CD4-positive, alpha-beta T cell (primary cell): ENCODE measurements around the gene LTB4R2. TPM values are rescaled to one million over a fixed set of nuclear protein-coding genes. Genes with fewer than 3 reads are reported as not detected.

Experiments
- ATAC-seq: fragments of 200-7000 bp; cut with Tn5 transposase; one replicate; pipeline ENCODE4 v1.10.0; 2022; ENCODE audit warnings: mild to moderate bottlenecking; ENCODE audit not compliant: poor library complexity
- CTCF ChIA-PET: fragments of 350-600 bp; sonication (Branson Sonifier 250); formaldehyde crosslinking; loops from one replicate; lab custom pipeline; 2021; ENCODE audit warnings: antibody characterized with exemption, inconsistent platforms; lab: Charles Lee
- POLR2A ChIA-PET: fragments of 350-600 bp; sonication (Branson Sonifier 250); formaldehyde crosslinking; loops from one replicate; lab custom pipeline; 2021; ENCODE audit warnings: antibody characterized with exemption, inconsistent platforms; lab: Charles Lee
- DNase-seq, 14 experiments: peaks; one replicate each; pipeline ENCODE4 v3.0.0-alpha.2; 2013 to 2020; ENCODE audit warnings: mixed read lengths in 2 of 14
- H3K27ac ChIP-seq, 2 donors: one replicate each; pipeline versions ENCODE4 v1.5.1 to v1.7.0; 2013; ENCODE audit warnings: low read length in 2 of 2, low read depth in 1 of 2, mild to moderate bottlenecking in 1 of 2
- H3K27me3 ChIP-seq, 2 experiments: 1 replicate in 1 of 2; 2 replicates in 1 of 2; pipeline versions ENCODE4 v1.6.1 to v1.7.0; 2013; ENCODE audit warnings: low read length in 2 of 2, control low read depth in 1 of 2, mild to moderate bottlenecking in 1 of 2, moderate library complexity in 1 of 2; ENCODE audit not compliant: insufficient read depth in 2 of 2, control insufficient read depth in 1 of 2
- H3K36me3 ChIP-seq: one replicate; pipeline ENCODE4 v1.6.1; 2013; ENCODE audit warnings: low read length, control low read depth; ENCODE audit not compliant: insufficient read depth
- H3K4me1 ChIP-seq: one replicate; pipeline ENCODE4 v1.6.1; 2013; ENCODE audit warnings: low read length, control low read depth; ENCODE audit not compliant: insufficient read depth
- H3K4me3 ChIP-seq: one replicate; pipeline ENCODE4 v1.5.1; 2013; ENCODE audit warnings: mild to moderate bottlenecking, low read length, moderate library complexity
- H3K9me3 ChIP-seq, 2 experiments: 1 replicate in 1 of 2; 2 replicates in 1 of 2; pipeline versions ENCODE4 v1.6.1 to v1.7.0; 2013; ENCODE audit warnings: low read length in 2 of 2, mild to moderate bottlenecking in 2 of 2, control low read depth in 1 of 2, moderate library complexity in 1 of 2; ENCODE audit not compliant: control insufficient read depth in 1 of 2, insufficient read depth in 1 of 2
- H3K27ac Mint-ChIP-seq: one replicate; pipeline ENCODE4 v1.8.0; 2020; ENCODE audit warnings: mixed read lengths
- H3K27me3 Mint-ChIP-seq: one replicate; pipeline ENCODE4 v1.8.0; 2021; ENCODE audit warnings: mixed read lengths
- H3K36me3 Mint-ChIP-seq: one replicate; pipeline ENCODE4 v1.8.0; 2021; ENCODE audit warnings: low read depth, mixed read lengths
- H3K4me1 Mint-ChIP-seq: one replicate; pipeline ENCODE4 v1.8.0; 2021; ENCODE audit warnings: low read depth, mixed read lengths
- H3K4me3 Mint-ChIP-seq: one replicate; pipeline ENCODE4 v1.8.0; 2020; ENCODE audit warnings: mild to moderate bottlenecking, mixed read lengths
- H3K9me3 Mint-ChIP-seq: one replicate; pipeline ENCODE4 v1.8.0; 2020; ENCODE audit warnings: mixed read lengths
- intact Hi-C, 2 experiments: fragments of 100-400 bp; cut with DNase I in 1 of 2; cut with micrococcal nuclease in 1 of 2; formaldehyde crosslinking; loops; one replicate each; pipeline versions ENCODE4 v1.15.1 to v1.9.0; 2023 to 2025; cut with DNase I, micrococcal nuclease
- total RNA-seq, 174 experiments: library from RNA in 2 of 174; stranded (reverse) in 2 of 174; gene quantifications; one replicate each; pipeline ENCODE4 v1.2.3 and lab custom pipeline; 2021 to 2026
- TF ChIP-seq, protein P1 (sequence below): fragments of 200-600 bp; IDR thresholded peaks from one replicate; pipeline ENCODE4 v1.8.0; 2022; ENCODE audit warnings: antibody characterized with exemption, mild to moderate bottlenecking

LTB4R2 gene
- total RNA-seq, 2 experiments from 2014 or later, result 16.4 to 18.2 TPM

DNA sequence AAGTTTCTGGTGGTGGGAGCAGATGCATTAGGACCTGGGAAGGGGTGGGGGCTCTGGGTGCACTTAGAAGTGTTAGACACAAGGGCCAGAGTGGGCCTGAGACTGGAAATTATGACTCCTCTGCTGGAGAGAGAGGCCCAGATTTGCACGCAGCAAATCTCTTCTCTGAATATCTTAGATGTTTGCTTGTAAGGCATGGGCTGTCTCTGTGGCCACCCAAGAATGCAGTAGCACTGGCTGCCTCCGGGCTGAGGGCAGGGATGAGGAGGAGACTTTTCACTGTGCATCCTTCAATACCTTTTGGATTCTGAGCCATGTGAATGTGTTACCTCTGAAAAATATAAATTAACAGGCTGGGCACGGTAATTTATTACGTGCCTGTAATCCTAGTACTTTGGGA lies 24.6 kb upstream of the LTB4R2 start:
- intact Hi-C loops, result no loop called here
- H3K4me1 Mint-ChIP-seq, result peaks cover 1% of the 10 kb centered on the region
- no peaks in the 10 kb centered on the region for H3K27me3 ChIP-seq
- no peak overlapping the region for H3K4me3 ChIP-seq
- peaks cover 6% of the 10 kb centered on the region for H3K4me1 ChIP-seq
- H3K9me3 ChIP-seq, result no peaks in the 10 kb centered on the region
- H3K27ac ChIP-seq, result no peak overlapping the region
- peaks cover 10% of the 10 kb centered on the region for H3K36me3 ChIP-seq
- H3K36me3 Mint-ChIP-seq, result peaks cover 12% of the 10 kb centered on the region
- POLR2A ChIA-PET, result no interaction called here
- H3K4me3 Mint-ChIP-seq, result no peak overlapping the region
- TF ChIP-seq, protein P1, sequence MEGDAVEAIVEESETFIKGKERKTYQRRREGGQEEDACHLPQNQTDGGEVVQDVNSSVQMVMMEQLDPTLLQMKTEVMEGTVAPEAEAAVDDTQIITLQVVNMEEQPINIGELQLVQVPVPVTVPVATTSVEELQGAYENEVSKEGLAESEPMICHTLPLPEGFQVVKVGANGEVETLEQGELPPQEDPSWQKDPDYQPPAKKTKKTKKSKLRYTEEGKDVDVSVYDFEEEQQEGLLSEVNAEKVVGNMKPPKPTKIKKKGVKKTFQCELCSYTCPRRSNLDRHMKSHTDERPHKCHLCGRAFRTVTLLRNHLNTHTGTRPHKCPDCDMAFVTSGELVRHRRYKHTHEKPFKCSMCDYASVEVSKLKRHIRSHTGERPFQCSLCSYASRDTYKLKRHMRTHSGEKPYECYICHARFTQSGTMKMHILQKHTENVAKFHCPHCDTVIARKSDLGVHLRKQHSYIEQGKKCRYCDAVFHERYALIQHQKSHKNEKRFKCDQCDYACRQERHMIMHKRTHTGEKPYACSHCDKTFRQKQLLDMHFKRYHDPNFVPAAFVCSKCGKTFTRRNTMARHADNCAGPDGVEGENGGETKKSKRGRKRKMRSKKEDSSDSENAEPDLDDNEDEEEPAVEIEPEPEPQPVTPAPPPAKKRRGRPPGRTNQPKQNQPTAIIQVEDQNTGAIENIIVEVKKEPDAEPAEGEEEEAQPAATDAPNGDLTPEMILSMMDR, result no peak
- CTCF ChIA-PET, result no interaction called here
- H3K27ac Mint-ChIP-seq, result no peak overlapping the region
- no peaks in the 10 kb centered on the region for H3K27me3 Mint-ChIP-seq
- DNase-seq (no peak), ATAC-seq (no peak)
- H3K9me3 Mint-ChIP-seq, result no peaks in the 10 kb centered on the region

DNA sequence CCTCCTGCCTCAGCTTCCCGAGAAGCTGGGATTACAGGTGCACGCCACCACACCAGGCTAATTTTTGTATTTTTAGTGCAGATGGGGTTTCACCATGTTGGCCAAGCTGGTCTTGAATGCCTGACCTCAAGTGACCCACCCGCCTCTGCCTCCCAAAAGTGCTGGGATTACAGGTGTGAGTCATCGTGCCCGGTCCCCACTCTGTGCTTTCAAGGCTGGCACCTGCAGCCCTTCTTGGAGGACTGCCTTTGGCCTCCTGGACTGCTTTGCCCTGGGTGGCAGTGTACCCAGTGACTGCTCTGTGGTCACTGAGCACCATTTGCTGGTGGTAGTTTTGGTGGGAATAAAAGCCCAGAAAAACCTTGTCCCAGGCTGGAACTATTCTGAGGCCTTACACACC lies 22.9 kb upstream of the LTB4R2 start:
- no peak for DNase-seq
- Histone ChIP-seq H3K27me3 (no peaks in the 10 kb centered on the region), H3K27ac (no peak overlapping the region), H3K36me3 (peaks cover 26% of the 10 kb centered on the region), H3K4me1 (peaks cover 5% of the 10 kb centered on the region), H3K9me3 (no peaks in the 10 kb centered on the region), H3K4me3 (no peak overlapping the region)
- POLR2A ChIA-PET, result no interaction called here
- Mint-ChIP-seq H3K4me3 (no peak overlapping the region), H3K27me3 (no peaks in the 10 kb centered on the region), H3K9me3 (no peaks in the 10 kb centered on the region), H3K4me1 (no peaks in the 10 kb centered on the region), H3K27ac (no peak overlapping the region), H3K36me3 (peaks cover 26% of the 10 kb centered on the region)
- ATAC-seq, result no peak
- CTCF ChIA-PET, result no interaction called here
- TF ChIP-seq, protein P1, result no peak
- intact Hi-C loops, result no loop called here

DNA sequence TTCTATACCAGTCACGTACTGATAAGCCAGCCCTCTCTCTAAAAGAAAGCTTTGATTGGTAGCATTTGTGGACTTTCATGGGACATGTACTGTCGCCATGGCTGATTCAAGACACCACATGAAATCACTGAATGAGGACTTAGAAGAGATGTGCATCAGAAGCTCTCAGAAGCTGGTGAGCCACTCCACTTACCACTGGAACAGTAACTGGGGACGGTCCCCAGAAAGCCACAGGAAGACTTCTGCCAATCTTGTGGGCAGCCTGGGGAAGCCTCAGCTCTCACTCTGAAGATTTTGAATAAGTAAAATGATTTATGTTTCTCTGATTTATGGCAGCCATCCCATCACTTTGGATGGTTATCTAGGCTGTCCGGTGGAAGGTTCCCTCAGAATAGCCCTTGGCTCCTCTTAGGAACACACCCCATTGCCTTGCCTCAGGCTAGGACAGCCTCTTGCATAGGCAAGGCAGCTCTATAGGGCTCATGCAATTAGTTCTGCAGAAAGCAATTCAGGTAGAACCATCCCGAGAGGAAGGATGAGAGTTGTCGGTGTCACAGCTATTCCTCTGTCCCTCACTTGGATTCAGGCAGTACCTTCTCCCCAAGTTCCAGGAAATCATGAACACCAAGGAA lies 20.2 kb upstream of the LTB4R2 start:
- Histone ChIP-seq H3K27ac (no peak overlapping the region), H3K4me1 (peaks cover 5% of the 10 kb centered on the region), H3K27me3 (no peaks in the 10 kb centered on the region), H3K36me3 (peaks cover 41% of the 10 kb centered on the region), H3K9me3 (no peaks in the 10 kb centered on the region), H3K4me3 (no peak overlapping the region)
- H3K27me3 Mint-ChIP-seq, result no peaks in the 10 kb centered on the region
- no peaks in the 10 kb centered on the region for H3K9me3 Mint-ChIP-seq
- ATAC-seq (peak; percentile 39), DNase-seq (peak in 1 of 14 experiments; percentile 41)
- intact Hi-C loops, result loop anchor here in 1 of 2 experiments (10.0 kb wide), 1 partner anchor 315 kb away; no protein-coding TSS in a partner anchor
- no peaks in the 10 kb centered on the region for H3K4me1 Mint-ChIP-seq
- no peak overlapping the region for H3K27ac Mint-ChIP-seq
- ChIA-PET CTCF (interaction anchor here (0.6 to 1.0 kb wide), 2 partner anchors 18 to 44 kb away, joined by 3 read pairs; partner anchors contain the start of gene CIDEB), POLR2A (interaction anchor here (1.3 kb wide), 1 partner anchor 47 kb away, joined by 7 read pairs; the partner anchor contains the start of gene TINF2)
- peaks cover 46% of the 10 kb centered on the region for H3K36me3 Mint-ChIP-seq
- no peak overlapping the region for H3K4me3 Mint-ChIP-seq
- TF ChIP-seq, protein P1, result no peak
